HepG2 (cell line): Measurements from ENCODE around the gene ZFHX3. TPM values are rescaled to one million over a fixed set of nuclear protein-coding genes. Genes with fewer than 3 reads are reported as not detected.

Source experiments
- ATF7-NPFF ChIP-seq: sonication (generic); formaldehyde crosslinking; IDR thresholded peaks from 2 replicates; pipeline ENCODE4 v1.8.1; 2023; ENCODE audit warnings: mild to moderate bottlenecking, low read depth, missing genetic modification reagents, moderate library complexity
- CREM ChIP-seq, 2 experiments: sonication (generic) in 1 of 2; formaldehyde crosslinking in 1 of 2; IDR thresholded peaks; 2 replicates each; pipeline versions ENCODE4 v1.4.0 to v1.6.1; 2016 to 2020; ENCODE audit warnings: antibody characterized with exemption in 1 of 2, mild to moderate bottlenecking in 1 of 2, missing genetic modification reagents in 1 of 2
- GLI4 ChIP-seq: sonication (generic); formaldehyde crosslinking; IDR thresholded peaks from 2 replicates; pipeline ENCODE4 v1.5.1; 2020; ENCODE audit warnings: missing genetic modification reagents, mild to moderate bottlenecking, moderate library complexity, borderline replicate concordance
- HCFC1 ChIP-seq: fragments of 150-350 bp; IDR thresholded peaks from 2 replicates; pipeline ENCODE4 v1.6.1; 2014; ENCODE audit warnings: low read depth, low read length
- HDAC2 ChIP-seq: sonication (generic); formaldehyde crosslinking; IDR thresholded peaks from 2 replicates; pipeline ENCODE4 v1.4.0; 2020; ENCODE audit warnings: missing genetic modification reagents
- IKZF1 ChIP-seq: fragments of 450-650 bp; IDR thresholded peaks from 2 replicates; pipeline ENCODE4 v1.7.1; 2016
- IRX3 ChIP-seq: sonication (generic); formaldehyde crosslinking; IDR thresholded peaks from 2 replicates; pipeline ENCODE4 v1.8.1; 2023; ENCODE audit warnings: mild to moderate bottlenecking, low read depth, missing genetic modification reagents, borderline replicate concordance
- MAFG ChIP-seq: sonication (generic); formaldehyde crosslinking; IDR thresholded peaks from 2 replicates; pipeline ENCODE4 v1.5.1; 2020; ENCODE audit warnings: mild to moderate bottlenecking, missing genetic modification reagents
- MED13 ChIP-seq: sonication (generic); formaldehyde crosslinking; IDR thresholded peaks from 2 replicates; pipeline ENCODE4 v1.5.0; 2020; ENCODE audit warnings: missing genetic modification reagents
- NPAS2 ChIP-seq: sonication (generic); formaldehyde crosslinking; IDR thresholded peaks from 2 replicates; pipeline ENCODE4 v1.8.0; 2022; ENCODE audit warnings: mild to moderate bottlenecking, missing genetic modification reagents, borderline replicate concordance
- NR2F1 ChIP-seq, 2 experiments: fragments of 450-650 bp in 1 of 2; formaldehyde crosslinking in 1 of 2; IDR thresholded peaks; 2 replicates each; pipeline versions ENCODE4 v1.5.0 to v1.6.1; 2016 to 2020; ENCODE audit warnings: mild to moderate bottlenecking in 1 of 2, missing compliant biosample characterization in 1 of 2, missing genetic modification reagents in 1 of 2, moderate library complexity in 1 of 2
- POLR2A ChIP-seq, 2 experiments: IDR thresholded peaks; 2 replicates each; pipeline ENCODE4 v1.6.1; 2011; ENCODE audit warnings: low read depth in 2 of 2, low read length in 2 of 2, mild to moderate bottlenecking in 1 of 2, moderate library complexity in 1 of 2; ENCODE audit not compliant: insufficient read depth in 1 of 2
- SOX13 ChIP-seq, 3 experiments: fragments of 450-650 bp in 1 of 3; sonication (generic) in 1 of 3; formaldehyde crosslinking in 1 of 3; IDR thresholded peaks in 2 of 3; conservative IDR thresholded peaks in 1 of 3; 2 replicates each; pipeline versions ENCODE4 v1.5.0 to v1.6.1; 2016 to 2020; ENCODE audit warnings: antibody characterized with exemption in 1 of 3, mild to moderate bottlenecking in 1 of 3, missing compliant biosample characterization in 1 of 3, missing genetic modification reagents in 1 of 3, moderate library complexity in 1 of 3
- YEATS4 ChIP-seq: sonication (generic); formaldehyde crosslinking; IDR thresholded peaks from 2 replicates; pipeline ENCODE4 v1.4.0; 2020; ENCODE audit warnings: missing genetic modification reagents, borderline replicate concordance
- ZFP36L2 ChIP-seq: sonication (generic); formaldehyde crosslinking; IDR thresholded peaks from 2 replicates; pipeline ENCODE4 v1.4.0; 2020; ENCODE audit warnings: missing genetic modification reagents
- ZNF101 ChIP-seq: sonication (generic); formaldehyde crosslinking; IDR thresholded peaks from 2 replicates; pipeline ENCODE4 v1.4.0; 2020; ENCODE audit warnings: mild to moderate bottlenecking, low read depth, missing genetic modification reagents, borderline replicate concordance
- ZNF234 ChIP-seq: sonication (generic); formaldehyde crosslinking; conservative IDR thresholded peaks from 2 replicates; pipeline ENCODE4 v1.5.1; 2020; ENCODE audit warnings: mild to moderate bottlenecking, missing genetic modification reagents
- ZNF446 ChIP-seq: sonication (generic); formaldehyde crosslinking; IDR thresholded peaks from 2 replicates; pipeline ENCODE4 v1.5.0; 2020; ENCODE audit warnings: mild to moderate bottlenecking, missing genetic modification reagents
- ZNF460 ChIP-seq: sonication (generic); formaldehyde crosslinking; IDR thresholded peaks from 2 replicates; pipeline ENCODE4 v1.5.1; 2020; ENCODE audit warnings: missing genetic modification reagents, mild to moderate bottlenecking, borderline replicate concordance
- ZNF563 ChIP-seq: sonication (generic); formaldehyde crosslinking; IDR thresholded peaks from 2 replicates; pipeline ENCODE4 v1.8.0; 2022; ENCODE audit warnings: mild to moderate bottlenecking, moderate library complexity, missing genetic modification reagents
- ZNF773 ChIP-seq: sonication (generic); formaldehyde crosslinking; IDR thresholded peaks from 2 replicates; pipeline ENCODE4 v1.4.0; 2020; ENCODE audit warnings: missing genetic modification reagents, borderline replicate concordance
- ZNF883 ChIP-seq: sonication (generic); formaldehyde crosslinking; IDR thresholded peaks from 2 replicates; pipeline ENCODE4 v1.5.1; 2020; ENCODE audit warnings: mild to moderate bottlenecking, missing genetic modification reagents; ENCODE audit errors: not compliant biosample characterization
- polyA plus RNA-seq, 8 experiments: library from polyadenylated mRNA; depleted of rRNA in 3 of 8; stranded (reverse) in 7 of 8; unstranded in 1 of 8; fragments of >200 nt; fragmentation: Illumina TruSeq in 4 of 8; extraction: Trizol in 4 of 8; gene quantifications; 2 replicates each; pipeline versions ENCODE4 v1.2.1 to v1.2.3, GENCODE V29; 2011 to 2016; ENCODE audit warnings: low read depth in 4 of 8, missing spikeins in 1 of 8, mixed read lengths in 1 of 8; ENCODE audit not compliant: insufficient read depth in 1 of 8
- total RNA-seq, 5 experiments: library from RNA; depleted of rRNA; stranded (reverse); fragments of >200 nt; fragmentation: Illumina TruSeq; extraction: Trizol; gene quantifications; 2 replicates each; pipeline ENCODE4 v1.2.3, GENCODE V29; 2016; ENCODE audit warnings: low read depth in 1 of 5
- TF ChIP-seq, protein P1 (sequence below): sonication (generic); formaldehyde crosslinking; IDR thresholded peaks from 2 replicates; pipeline ENCODE4 v1.5.1; 2020; ENCODE audit warnings: missing genetic modification reagents, mild to moderate bottlenecking, borderline replicate concordance
- TF ChIP-seq, protein P2 (sequence below): sonication (generic); IDR thresholded peaks from 2 replicates; pipeline ENCODE4 v1.6.1; 2016; ENCODE audit warnings: low read depth, borderline replicate concordance
- TF ChIP-seq, protein P3 (sequence below): sonication (generic); formaldehyde crosslinking; conservative IDR thresholded peaks from 2 replicates; pipeline ENCODE4 v1.8.1; 2023; ENCODE audit warnings: missing genetic modification reagents

Gene ZFHX3
- total and polyA plus RNA-seq, 2 of the 13 experiments (the other 11 are each of a cell fraction or from before 2014, with no cell fraction given): 5.0 to 6.0 TPM

DNA sequence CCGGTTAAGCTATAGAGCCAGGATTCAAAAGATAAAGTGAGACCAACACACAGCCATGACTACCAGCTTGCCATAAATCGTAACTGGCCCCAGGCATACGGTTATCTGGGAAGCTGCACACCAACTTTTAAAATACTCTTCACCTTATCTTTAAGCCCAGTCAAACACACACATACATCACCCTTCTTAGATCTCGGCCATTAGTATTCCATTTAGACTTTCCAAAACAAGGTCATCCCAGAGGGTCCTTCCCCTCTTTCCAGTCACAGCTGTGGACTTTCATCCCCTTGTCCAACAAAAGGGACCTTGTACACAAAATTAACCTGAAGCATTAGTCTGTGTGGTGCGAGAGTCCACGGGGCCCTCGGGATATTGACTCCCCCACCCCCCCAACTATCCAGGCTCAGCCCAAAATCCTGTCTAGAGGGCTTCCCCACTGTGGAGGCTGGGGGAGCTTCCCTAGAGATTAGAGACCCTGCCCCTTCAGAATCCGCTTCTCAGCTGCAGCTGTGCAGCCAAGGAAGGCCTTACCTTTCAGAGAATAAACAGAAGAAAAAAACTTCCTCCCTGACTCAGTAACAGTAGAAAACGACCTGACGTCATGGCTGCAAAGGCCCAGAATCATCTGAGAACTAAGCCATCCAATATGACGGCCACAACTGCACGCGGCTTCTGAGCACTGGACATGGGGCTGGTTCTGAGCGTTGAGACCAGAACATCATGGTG lies 9.9 kb downstream of the ZFHX3 start (continued):
- TF ChIP-seq, protein P1, sequence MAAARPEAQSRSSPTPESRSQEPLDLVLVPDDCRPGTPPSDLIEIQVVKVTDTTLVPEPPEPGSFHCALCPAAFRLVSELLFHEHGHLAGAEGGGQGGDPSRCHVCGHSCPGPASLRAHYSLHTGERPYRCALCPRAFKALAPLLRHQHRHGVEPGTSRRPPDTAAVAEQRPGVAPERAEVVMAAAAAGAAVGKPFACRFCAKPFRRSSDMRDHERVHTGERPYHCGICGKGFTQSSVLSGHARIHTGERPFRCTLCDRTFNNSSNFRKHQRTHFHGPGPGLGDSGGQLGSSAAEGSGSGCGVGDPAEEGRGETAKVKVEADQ (CRISPR knock-in tag): 0 out of 2 replicates have a peak, but pooled peaks have one; percentile 31
- TF ChIP-seq, protein P2, sequence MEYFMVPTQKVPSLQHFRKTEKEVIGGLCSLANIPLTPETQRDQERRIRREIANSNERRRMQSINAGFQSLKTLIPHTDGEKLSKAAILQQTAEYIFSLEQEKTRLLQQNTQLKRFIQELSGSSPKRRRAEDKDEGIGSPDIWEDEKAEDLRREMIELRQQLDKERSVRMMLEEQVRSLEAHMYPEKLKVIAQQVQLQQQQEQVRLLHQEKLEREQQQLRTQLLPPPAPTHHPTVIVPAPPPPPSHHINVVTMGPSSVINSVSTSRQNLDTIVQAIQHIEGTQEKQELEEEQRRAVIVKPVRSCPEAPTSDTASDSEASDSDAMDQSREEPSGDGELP: peak; percentile 91
- no peak for TF ChIP-seq IRX3
- peak; percentile 40 to 60; a peak in 3 of 4 replicates for TF ChIP-seq NR2F1 (CRISPR knock-in tag; IDR thresholded peaks at IDR 0.05)
- no peak for TF ChIP-seq YEATS4 (CRISPR knock-in tag)
- no peak for TF ChIP-seq ZNF773 (CRISPR knock-in tag)
- no peak for TF ChIP-seq ZNF460 (CRISPR knock-in tag)
- TF ChIP-seq ATF7-NPFF (CRISPR knock-in tag): peak; percentile 46; the same call in 1 of the 2 replicates
- no peak for TF ChIP-seq ZNF563 (CRISPR knock-in tag)
- no peak for TF ChIP-seq POLR2A (IDR thresholded peaks at IDR 0.05; ENCODE audit: insufficient read depth in 1 of 2, low read depth in 2 of 2, low read length in 2 of 2)
- no peak for TF ChIP-seq IKZF1
- TF ChIP-seq SOX13 (IDR thresholded peaks at IDR 0.05): no peak
- peak in 1 of 2 experiments; percentile 89; a peak in 2 of 4 replicates for TF ChIP-seq SOX13 (CRISPR knock-in tag; conservative IDR thresholded peaks at IDR 0.05 in 1 of 2, IDR thresholded peaks at IDR 0.05 in 1 of 2)
- TF ChIP-seq ZNF883: no peak
- no peak for TF ChIP-seq ZFP36L2 (CRISPR knock-in tag)
- TF ChIP-seq CREM (IDR thresholded peaks at IDR 0.05): peak; percentile 79
- TF ChIP-seq CREM (CRISPR knock-in tag; IDR thresholded peaks at IDR 0.05): no peak
- TF ChIP-seq ZNF101 (CRISPR knock-in tag): no peak
- no peak for TF ChIP-seq ZNF446
- TF ChIP-seq GLI4 (CRISPR knock-in tag): no peak
- TF ChIP-seq HDAC2: peak; percentile 84; the same call in 1 of the 2 replicates
- TF ChIP-seq, protein P3, sequence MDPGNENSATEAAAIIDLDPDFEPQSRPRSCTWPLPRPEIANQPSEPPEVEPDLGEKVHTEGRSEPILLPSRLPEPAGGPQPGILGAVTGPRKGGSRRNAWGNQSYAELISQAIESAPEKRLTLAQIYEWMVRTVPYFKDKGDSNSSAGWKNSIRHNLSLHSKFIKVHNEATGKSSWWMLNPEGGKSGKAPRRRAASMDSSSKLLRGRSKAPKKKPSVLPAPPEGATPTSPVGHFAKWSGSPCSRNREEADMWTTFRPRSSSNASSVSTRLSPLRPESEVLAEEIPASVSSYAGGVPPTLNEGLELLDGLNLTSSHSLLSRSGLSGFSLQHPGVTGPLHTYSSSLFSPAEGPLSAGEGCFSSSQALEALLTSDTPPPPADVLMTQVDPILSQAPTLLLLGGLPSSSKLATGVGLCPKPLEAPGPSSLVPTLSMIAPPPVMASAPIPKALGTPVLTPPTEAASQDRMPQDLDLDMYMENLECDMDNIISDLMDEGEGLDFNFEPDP (CRISPR knock-in tag): no peak
- no peak for TF ChIP-seq HCFC1
- TF ChIP-seq MED13 (CRISPR knock-in tag): no peak
- TF ChIP-seq MAFG (CRISPR knock-in tag): no peak
- TF ChIP-seq NPAS2: no peak
- TF ChIP-seq ZNF234 (CRISPR knock-in tag): no peak
